Measurements from ENCODE around the gene RNF7. TPM values are rescaled to one million over a fixed set of nuclear protein-coding genes. Genes with fewer than 3 reads are reported as not detected.

The RNF7 gene
- total and polyA plus RNA-seq, 2 of the 13 experiments (the other 11 are each of a cell fraction or from before 2014, with no cell fraction given), result 66.4 to 94.7 TPM

DNA sequence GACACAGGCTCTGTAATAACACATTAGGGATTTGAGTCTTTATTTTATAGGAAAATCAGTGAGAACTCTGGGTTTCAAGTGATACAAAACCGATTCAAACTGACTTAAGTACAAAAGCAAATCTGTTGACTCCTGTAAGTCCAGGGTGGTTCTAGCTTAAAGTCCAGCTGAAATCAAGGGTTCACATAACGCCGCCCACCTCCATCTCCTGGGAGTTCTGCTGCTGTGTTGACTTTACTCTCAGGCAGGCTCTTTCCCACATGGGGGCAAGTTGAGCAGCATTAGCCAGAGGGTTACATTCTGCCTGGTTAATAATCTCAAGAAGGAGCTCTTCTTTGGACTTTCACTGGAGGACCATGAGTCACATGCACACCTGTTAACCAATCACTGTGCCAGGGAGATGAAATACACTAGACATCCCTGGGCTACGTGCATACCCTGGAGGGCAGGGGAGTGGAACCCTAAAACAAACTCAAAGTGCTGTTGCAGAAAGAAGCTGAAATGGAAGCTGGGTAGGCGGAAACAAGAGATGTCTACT is 9.7 kb upstream of the RNF7 start (continued):
- peak; percentile 69; the same call in 1 of the 2 replicates for TF ChIP-seq ZGPAT (CRISPR knock-in tag; IDR thresholded peaks at IDR 0.05)
- TF ChIP-seq, protein P1, sequence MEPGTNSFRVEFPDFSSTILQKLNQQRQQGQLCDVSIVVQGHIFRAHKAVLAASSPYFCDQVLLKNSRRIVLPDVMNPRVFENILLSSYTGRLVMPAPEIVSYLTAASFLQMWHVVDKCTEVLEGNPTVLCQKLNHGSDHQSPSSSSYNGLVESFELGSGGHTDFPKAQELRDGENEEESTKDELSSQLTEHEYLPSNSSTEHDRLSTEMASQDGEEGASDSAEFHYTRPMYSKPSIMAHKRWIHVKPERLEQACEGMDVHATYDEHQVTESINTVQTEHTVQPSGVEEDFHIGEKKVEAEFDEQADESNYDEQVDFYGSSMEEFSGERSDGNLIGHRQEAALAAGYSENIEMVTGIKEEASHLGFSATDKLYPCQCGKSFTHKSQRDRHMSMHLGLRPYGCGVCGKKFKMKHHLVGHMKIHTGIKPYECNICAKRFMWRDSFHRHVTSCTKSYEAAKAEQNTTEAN (CRISPR knock-in tag; conservative IDR thresholded peaks at IDR 0.05), result 0 out of 2 replicates have a peak, but pooled peaks have one; percentile 55
- TF ChIP-seq MLX (CRISPR knock-in tag; IDR thresholded peaks at IDR 0.05), result peak; percentile 64; the same call in 1 of the 2 replicates
- TF ChIP-seq ZBTB20 (CRISPR knock-in tag; IDR thresholded peaks at IDR 0.05; ENCODE audit: borderline replicate concordance, low read depth), result no peak
- peak; percentile 18; the same call in 1 of the 2 replicates for TF ChIP-seq ZSCAN9 (CRISPR knock-in tag; IDR thresholded peaks at IDR 0.05; ENCODE audit: borderline replicate concordance)
- TF ChIP-seq, protein P2, sequence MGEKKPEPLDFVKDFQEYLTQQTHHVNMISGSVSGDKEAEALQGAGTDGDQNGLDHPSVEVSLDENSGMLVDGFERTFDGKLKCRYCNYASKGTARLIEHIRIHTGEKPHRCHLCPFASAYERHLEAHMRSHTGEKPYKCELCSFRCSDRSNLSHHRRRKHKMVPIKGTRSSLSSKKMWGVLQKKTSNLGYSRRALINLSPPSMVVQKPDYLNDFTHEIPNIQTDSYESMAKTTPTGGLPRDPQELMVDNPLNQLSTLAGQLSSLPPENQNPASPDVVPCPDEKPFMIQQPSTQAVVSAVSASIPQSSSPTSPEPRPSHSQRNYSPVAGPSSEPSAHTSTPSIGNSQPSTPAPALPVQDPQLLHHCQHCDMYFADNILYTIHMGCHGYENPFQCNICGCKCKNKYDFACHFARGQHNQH (CRISPR knock-in tag; IDR thresholded peaks at IDR 0.05), result peak; percentile 69; the same call in 1 of the 2 replicates
- TF ChIP-seq FOXO1 (CRISPR knock-in tag; IDR thresholded peaks at IDR 0.05), result peak; percentile 62; the same call in 1 of the 2 replicates
- TF ChIP-seq KDM6A (CRISPR knock-in tag; IDR thresholded peaks at IDR 0.05; ENCODE audit: low read depth), result peak; percentile 75; the same call in 1 of the 2 replicates
- 0 out of 2 replicates have a peak, but pooled peaks have one; percentile 48 for TF ChIP-seq CREM (IDR thresholded peaks at IDR 0.05)
- no peak for TF ChIP-seq CREM (CRISPR knock-in tag; IDR thresholded peaks at IDR 0.05)
- no peak for TF ChIP-seq AGO1 (IDR thresholded peaks at IDR 0.05; ENCODE audit: low read depth, low read length, poor library complexity, severe bottlenecking)
- TF ChIP-seq RAD21 (CRISPR knock-in tag; IDR thresholded peaks at IDR 0.05), result no peak
- no peak for TF ChIP-seq CENPT (CRISPR knock-in tag; IDR thresholded peaks at IDR 0.05; ENCODE audit: low read depth)
- peak; percentile 78 for TF ChIP-seq GATAD2A (CRISPR knock-in tag; IDR thresholded peaks at IDR 0.05)
- no peak for TF ChIP-seq ZNF75D (CRISPR knock-in tag; IDR thresholded peaks at IDR 0.05; ENCODE audit: borderline replicate concordance)
- TF ChIP-seq, protein P3, sequence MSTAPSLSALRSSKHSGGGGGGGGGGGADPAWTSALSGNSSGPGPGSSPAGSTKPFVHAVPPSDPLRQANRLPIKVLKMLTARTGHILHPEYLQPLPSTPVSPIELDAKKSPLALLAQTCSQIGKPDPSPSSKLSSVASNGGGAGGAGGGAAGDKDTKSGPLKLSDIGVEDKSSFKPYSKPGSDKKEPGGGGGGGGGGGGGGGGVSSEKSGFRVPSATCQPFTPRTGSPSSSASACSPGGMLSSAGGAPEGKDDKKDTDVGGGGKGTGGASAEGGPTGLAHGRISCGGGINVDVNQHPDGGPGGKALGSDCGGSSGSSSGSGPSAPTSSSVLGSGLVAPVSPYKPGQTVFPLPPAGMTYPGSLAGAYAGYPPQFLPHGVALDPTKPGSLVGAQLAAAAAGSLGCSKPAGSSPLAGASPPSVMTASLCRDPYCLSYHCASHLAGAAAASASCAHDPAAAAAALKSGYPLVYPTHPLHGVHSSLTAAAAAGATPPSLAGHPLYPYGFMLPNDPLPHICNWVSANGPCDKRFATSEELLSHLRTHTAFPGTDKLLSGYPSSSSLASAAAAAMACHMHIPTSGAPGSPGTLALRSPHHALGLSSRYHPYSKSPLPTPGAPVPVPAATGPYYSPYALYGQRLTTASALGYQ (CRISPR knock-in tag; IDR thresholded peaks at IDR 0.05), result peak; percentile 59
- peak; percentile 18; the same call in 1 of the 2 replicates for TF ChIP-seq FOSL2 (CRISPR knock-in tag; IDR thresholded peaks at IDR 0.05)
- TF ChIP-seq ZNF580 (CRISPR knock-in tag; IDR thresholded peaks at IDR 0.05; ENCODE audit: borderline replicate concordance, low read depth), result peak; percentile 68; the same call in 1 of the 2 replicates
- TF ChIP-seq ZNF713 (CRISPR knock-in tag; IDR thresholded peaks at IDR 0.05), result no peak
- TF ChIP-seq, protein P4, sequence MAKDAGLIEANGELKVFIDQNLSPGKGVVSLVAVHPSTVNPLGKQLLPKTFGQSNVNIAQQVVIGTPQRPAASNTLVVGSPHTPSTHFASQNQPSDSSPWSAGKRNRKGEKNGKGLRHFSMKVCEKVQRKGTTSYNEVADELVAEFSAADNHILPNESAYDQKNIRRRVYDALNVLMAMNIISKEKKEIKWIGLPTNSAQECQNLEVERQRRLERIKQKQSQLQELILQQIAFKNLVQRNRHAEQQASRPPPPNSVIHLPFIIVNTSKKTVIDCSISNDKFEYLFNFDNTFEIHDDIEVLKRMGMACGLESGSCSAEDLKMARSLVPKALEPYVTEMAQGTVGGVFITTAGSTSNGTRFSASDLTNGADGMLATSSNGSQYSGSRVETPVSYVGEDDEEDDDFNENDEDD (CRISPR knock-in tag; IDR thresholded peaks at IDR 0.05; ENCODE audit: borderline replicate concordance), result peak; percentile 32; the same call in 1 of the 2 replicates
- 0 out of 2 replicates have a peak, but pooled peaks have one; percentile 50 for TF ChIP-seq ZSCAN29 (CRISPR knock-in tag; conservative IDR thresholded peaks at IDR 0.05)
- TF ChIP-seq ZNF441 (CRISPR knock-in tag; IDR thresholded peaks at IDR 0.05; ENCODE audit: borderline replicate concordance), result peak; percentile 35; the same call in 1 of the 2 replicates
- TF ChIP-seq ETV6 (CRISPR knock-in tag; conservative IDR thresholded peaks at IDR 0.05), result no peak
